Measurements from ENCODE around the gene GGPS1.
"Not testable (repeated sequence)": the region's sequence is repeated elsewhere in the genome, so short reads cannot be mapped to it uniquely, and the experiment has no call there.

The GGPS1 gene

DNA sequence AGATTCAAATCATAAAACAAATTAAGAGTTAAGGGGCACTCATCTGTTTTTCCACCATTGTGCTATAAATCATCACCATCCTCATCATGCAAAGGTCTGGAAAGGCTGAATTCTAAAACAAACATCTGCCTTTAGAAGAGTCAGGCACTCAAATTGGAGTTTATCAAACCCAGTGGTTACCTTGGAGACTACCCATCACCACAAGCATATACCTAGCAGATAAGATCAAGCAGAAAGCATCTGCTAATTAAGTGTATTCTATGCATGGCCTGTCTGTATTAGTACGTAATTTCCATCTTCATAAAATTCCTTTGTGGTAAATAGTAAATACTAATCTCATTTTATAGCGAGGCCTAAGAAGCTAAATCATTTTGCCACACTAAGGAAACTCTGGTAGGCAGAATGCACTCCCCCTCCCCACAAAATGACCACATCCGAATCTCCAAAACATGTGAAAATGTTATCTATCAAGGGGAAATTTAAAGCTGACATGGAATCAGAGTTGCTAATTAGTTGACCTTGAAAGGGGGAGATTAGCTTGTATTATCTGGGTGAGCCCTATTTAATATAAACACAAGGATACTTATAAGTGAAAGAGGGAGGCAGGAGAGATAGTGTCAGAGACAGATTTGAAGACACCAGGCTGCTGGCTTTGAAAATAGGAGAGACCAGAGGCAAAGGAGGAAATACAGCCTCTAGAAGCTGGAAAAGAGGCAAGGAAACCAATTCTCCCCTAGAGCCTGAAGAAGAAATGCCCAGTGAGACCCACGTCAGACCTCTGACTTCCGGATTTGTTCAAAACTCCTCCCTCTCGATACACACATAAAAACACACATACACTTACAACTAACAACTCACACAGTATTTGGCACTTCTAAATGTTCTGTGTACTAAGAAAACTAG lies 23.6 kb upstream of the GGPS1 start:
- peaks cover 90% of the 10 kb centered on the region for H3K79me2 ChIP-seq (ENCODE audit: insufficient read depth, low read length)

GRCh38 chr1:235307158-235308124 lies 20.9 kb upstream of the GGPS1 start:
- Histone ChIP-seq H3K27ac (ENCODE audit: low read length) (peak overlapping the region; percentile 42; the same call in 1 of the 2 replicates), H3K27me3 (ENCODE audit: insufficient read depth, low read length, poor library complexity) (no peaks in the 10 kb centered on the region), H2AFZ (ENCODE audit: low read depth, low read length) (no peak overlapping the region), H3K4me2 (ENCODE audit: insufficient read depth, low read length) (no peak overlapping the region), H3K36me3 (ENCODE audit: insufficient read depth, low read length) (peaks cover 29% of the 10 kb centered on the region), H3K79me2 (ENCODE audit: insufficient read depth, low read length) (peaks cover 89% of the 10 kb centered on the region), H4K20me1 (ENCODE audit: insufficient read depth, low read length) (peaks cover 35% of the 10 kb centered on the region), H3K9ac (ENCODE audit: low read depth, low read length) (no peak overlapping the region), H3K4me3 (ENCODE audit: low read depth in 1 of 2, low read length in 2 of 2) (no peak overlapping the region), H3K4me1 (ENCODE audit: insufficient read depth, low read length) (peaks cover 55% of the 10 kb centered on the region), H3K9me3 (ENCODE audit: insufficient read depth, low read length, severe bottlenecking) (no peaks in the 10 kb centered on the region)
- DNase-seq (no peak), ATAC-seq (ENCODE audit: insufficient read depth, low read depth) (no peak)
- TF ChIP-seq EZH2 (IDR thresholded peaks at IDR 0.05; ENCODE audit: borderline replicate concordance, low read depth, low read length, severe bottlenecking), result no peak
- TF ChIP-seq, protein P1, sequence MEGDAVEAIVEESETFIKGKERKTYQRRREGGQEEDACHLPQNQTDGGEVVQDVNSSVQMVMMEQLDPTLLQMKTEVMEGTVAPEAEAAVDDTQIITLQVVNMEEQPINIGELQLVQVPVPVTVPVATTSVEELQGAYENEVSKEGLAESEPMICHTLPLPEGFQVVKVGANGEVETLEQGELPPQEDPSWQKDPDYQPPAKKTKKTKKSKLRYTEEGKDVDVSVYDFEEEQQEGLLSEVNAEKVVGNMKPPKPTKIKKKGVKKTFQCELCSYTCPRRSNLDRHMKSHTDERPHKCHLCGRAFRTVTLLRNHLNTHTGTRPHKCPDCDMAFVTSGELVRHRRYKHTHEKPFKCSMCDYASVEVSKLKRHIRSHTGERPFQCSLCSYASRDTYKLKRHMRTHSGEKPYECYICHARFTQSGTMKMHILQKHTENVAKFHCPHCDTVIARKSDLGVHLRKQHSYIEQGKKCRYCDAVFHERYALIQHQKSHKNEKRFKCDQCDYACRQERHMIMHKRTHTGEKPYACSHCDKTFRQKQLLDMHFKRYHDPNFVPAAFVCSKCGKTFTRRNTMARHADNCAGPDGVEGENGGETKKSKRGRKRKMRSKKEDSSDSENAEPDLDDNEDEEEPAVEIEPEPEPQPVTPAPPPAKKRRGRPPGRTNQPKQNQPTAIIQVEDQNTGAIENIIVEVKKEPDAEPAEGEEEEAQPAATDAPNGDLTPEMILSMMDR (IDR thresholded peaks at IDR 0.05; ENCODE audit: borderline replicate concordance, extremely low read depth, low read length, poor library complexity, severe bottlenecking), result no peak

More for the DNA sequence above, 23.6 kb upstream of the GGPS1 start:
- no peak overlapping the region for H2AFZ ChIP-seq (ENCODE audit: low read depth, low read length)
- peaks cover 8% of the 10 kb centered on the region for H3K36me3 ChIP-seq (ENCODE audit: insufficient read depth, low read length)
- H3K4me1 ChIP-seq (ENCODE audit: insufficient read depth, low read length), result peaks cover 72% of the 10 kb centered on the region
- H3K9me3 ChIP-seq (ENCODE audit: insufficient read depth, low read length, severe bottlenecking), result no peaks in the 10 kb centered on the region
- no peak overlapping the region for H3K9ac ChIP-seq (ENCODE audit: low read depth, low read length)
- H3K4me2 ChIP-seq (ENCODE audit: insufficient read depth, low read length), result peak overlapping the region; percentile 8; the same call in 1 of the 2 replicates
- no peak for TF ChIP-seq EZH2 (IDR thresholded peaks at IDR 0.05; ENCODE audit: borderline replicate concordance, low read depth, low read length, severe bottlenecking)
- TF ChIP-seq, protein P1 (IDR thresholded peaks at IDR 0.05; ENCODE audit: borderline replicate concordance, extremely low read depth, low read length, poor library complexity, severe bottlenecking), result no peak
- DNase-seq (no peak), ATAC-seq (ENCODE audit: insufficient read depth, low read depth) (peak; percentile 74)
- no peak overlapping the region for H3K4me3 ChIP-seq (ENCODE audit: low read depth in 1 of 2, low read length in 2 of 2)
- peaks cover 24% of the 10 kb centered on the region for H4K20me1 ChIP-seq (ENCODE audit: insufficient read depth, low read length)
- H3K27me3 ChIP-seq (ENCODE audit: insufficient read depth, low read length, poor library complexity), result no peaks in the 10 kb centered on the region
- peak overlapping the region; percentile 24 for H3K27ac ChIP-seq (ENCODE audit: low read length)

DNA sequence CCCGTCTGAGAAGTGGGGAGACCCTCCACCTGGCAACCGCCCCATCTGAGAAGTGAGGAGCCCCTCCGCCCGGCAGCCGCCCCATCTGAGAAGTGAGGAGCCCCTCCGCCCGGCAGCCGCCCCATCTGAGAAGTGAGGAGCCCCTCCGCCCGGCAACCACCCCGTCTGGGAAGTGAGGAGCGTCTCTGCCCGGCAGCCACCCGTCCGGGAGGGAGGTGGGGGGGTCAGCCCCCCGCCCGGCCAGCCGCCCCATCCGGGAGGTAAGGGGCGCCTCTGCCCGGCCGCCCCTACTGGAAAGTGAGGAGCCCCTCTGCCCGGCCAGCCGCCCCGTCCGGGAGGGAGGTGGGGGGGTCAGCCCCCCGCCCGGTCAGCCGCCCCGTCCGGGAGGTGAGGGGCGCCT lies 19.2 kb upstream of the GGPS1 start:
- ATAC-seq (ENCODE audit: insufficient read depth, low read depth); H3K27ac ChIP-seq (ENCODE audit: low read length); DNase-seq; H2AFZ ChIP-seq (ENCODE audit: low read depth, low read length); H3K4me2 ChIP-seq (ENCODE audit: insufficient read depth, low read length); H3K9me3 ChIP-seq (ENCODE audit: insufficient read depth, low read length, severe bottlenecking); H3K9ac ChIP-seq (ENCODE audit: low read depth, low read length); H3K27me3 ChIP-seq (ENCODE audit: insufficient read depth, low read length, poor library complexity); H3K4me3 ChIP-seq (ENCODE audit: low read depth in 1 of 2, low read length in 2 of 2): not testable (repeated sequence)
- peaks cover 89% of the 10 kb centered on the region for H3K79me2 ChIP-seq (ENCODE audit: insufficient read depth, low read length)
- peaks cover 41% of the 10 kb centered on the region for H3K4me1 ChIP-seq (ENCODE audit: insufficient read depth, low read length)
- H4K20me1 ChIP-seq (ENCODE audit: insufficient read depth, low read length), result peaks cover 34% of the 10 kb centered on the region
- peaks cover 21% of the 10 kb centered on the region for H3K36me3 ChIP-seq (ENCODE audit: insufficient read depth, low read length)
